ENCODE measurements around the gene C3orf18. TPM values are rescaled to one million over a fixed set of nuclear protein-coding genes. Genes with fewer than 3 reads are reported as not detected.

The C3orf18 gene
- total RNA-seq, 1 donor from 2014 or later, result 3.9 TPM

GRCh38 chr3:50600141-50600753 lies 32.7 kb upstream of the C3orf18 start:
- Mint-ChIP-seq H3K27me3 (ENCODE audit: unreplicated experiment) (peaks cover 2% of the 10 kb centered on the region), H3K9me3 (ENCODE audit: unreplicated experiment) (no peaks in the 10 kb centered on the region), H3K4me1 (ENCODE audit: unreplicated experiment) (peaks cover 23% of the 10 kb centered on the region), H3K4me3 (ENCODE audit: unreplicated experiment) (no peak overlapping the region), H3K27ac (ENCODE audit: unreplicated experiment) (no peak overlapping the region), H3K36me3 (ENCODE audit: unreplicated experiment) (no peaks in the 10 kb centered on the region)
- TF ChIP-seq CTCF (IDR thresholded peaks at IDR 0.05), result no peak
- DNase-seq (ENCODE audit: extremely low spot score, unreplicated experiment), result no peak

DNA sequence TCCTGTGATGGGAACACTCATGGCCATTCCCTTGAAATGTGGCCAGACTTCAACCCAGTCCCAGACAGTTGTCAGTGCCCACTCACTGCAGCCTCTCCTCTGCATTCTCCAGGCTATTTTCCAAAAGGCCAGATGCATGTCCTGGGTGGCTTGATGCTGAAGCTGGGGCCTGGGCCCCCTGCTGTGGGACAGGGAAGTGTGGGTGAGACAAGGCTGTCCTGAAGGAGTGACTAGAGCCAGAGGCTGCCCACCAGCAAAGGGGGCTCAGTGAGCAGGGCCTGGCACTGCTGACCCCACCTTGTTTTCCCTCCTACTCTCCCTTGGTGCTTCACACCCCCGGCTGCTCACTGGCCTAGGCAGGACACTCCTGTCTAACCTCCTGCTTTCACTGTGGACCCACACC lies 32.2 kb upstream of the C3orf18 start:
- H3K27ac Mint-ChIP-seq (ENCODE audit: unreplicated experiment), result no peak overlapping the region
- no peak for DNase-seq (ENCODE audit: extremely low spot score, unreplicated experiment)
- no peaks in the 10 kb centered on the region for H3K9me3 Mint-ChIP-seq (ENCODE audit: unreplicated experiment)
- no peak overlapping the region for H3K4me3 Mint-ChIP-seq (ENCODE audit: unreplicated experiment)
- no peaks in the 10 kb centered on the region for H3K36me3 Mint-ChIP-seq (ENCODE audit: unreplicated experiment)
- TF ChIP-seq CTCF (IDR thresholded peaks at IDR 0.05), result no peak
- H3K27me3 Mint-ChIP-seq (ENCODE audit: unreplicated experiment), result peaks cover 4% of the 10 kb centered on the region
- peaks cover 23% of the 10 kb centered on the region for H3K4me1 Mint-ChIP-seq (ENCODE audit: unreplicated experiment)

DNA sequence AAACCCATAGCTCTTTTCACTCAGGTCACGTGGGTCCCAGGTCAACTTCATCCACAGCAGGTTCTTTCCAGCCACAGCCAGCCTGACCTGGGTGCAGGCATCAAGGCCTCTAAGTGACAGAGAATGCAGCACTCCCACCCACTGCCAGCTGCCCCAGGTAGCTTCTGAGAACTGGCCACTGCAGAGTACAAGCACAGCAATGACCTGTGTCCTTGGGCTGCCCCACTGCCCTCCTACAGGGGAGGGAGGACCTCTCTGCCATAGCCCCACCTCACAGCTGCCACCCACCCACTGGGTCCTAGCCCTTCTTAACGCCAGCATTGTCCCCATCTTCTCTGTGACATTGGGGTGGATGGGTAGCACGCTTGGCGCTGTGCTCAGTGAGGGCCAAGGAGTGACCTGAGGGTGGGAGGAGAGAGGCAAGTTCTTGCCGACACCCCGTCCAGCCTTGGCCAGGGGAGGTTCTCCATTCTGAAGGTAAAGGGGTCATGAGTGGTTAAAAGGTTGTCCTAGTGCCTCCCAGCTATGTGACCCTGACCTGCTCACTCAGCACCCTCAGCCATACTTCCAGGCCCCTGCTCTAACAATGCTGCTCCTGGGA lies 31.7 kb upstream of the C3orf18 start:
- peaks cover 23% of the 10 kb centered on the region for H3K4me1 Mint-ChIP-seq (ENCODE audit: unreplicated experiment)
- no peak for DNase-seq (ENCODE audit: extremely low spot score, unreplicated experiment)
- no peaks in the 10 kb centered on the region for H3K36me3 Mint-ChIP-seq (ENCODE audit: unreplicated experiment)
- no peak overlapping the region for H3K27ac Mint-ChIP-seq (ENCODE audit: unreplicated experiment)
- no peak for TF ChIP-seq CTCF (IDR thresholded peaks at IDR 0.05)
- no peak overlapping the region for H3K4me3 Mint-ChIP-seq (ENCODE audit: unreplicated experiment)
- peaks cover 10% of the 10 kb centered on the region for H3K27me3 Mint-ChIP-seq (ENCODE audit: unreplicated experiment)
- no peaks in the 10 kb centered on the region for H3K9me3 Mint-ChIP-seq (ENCODE audit: unreplicated experiment)

DNA sequence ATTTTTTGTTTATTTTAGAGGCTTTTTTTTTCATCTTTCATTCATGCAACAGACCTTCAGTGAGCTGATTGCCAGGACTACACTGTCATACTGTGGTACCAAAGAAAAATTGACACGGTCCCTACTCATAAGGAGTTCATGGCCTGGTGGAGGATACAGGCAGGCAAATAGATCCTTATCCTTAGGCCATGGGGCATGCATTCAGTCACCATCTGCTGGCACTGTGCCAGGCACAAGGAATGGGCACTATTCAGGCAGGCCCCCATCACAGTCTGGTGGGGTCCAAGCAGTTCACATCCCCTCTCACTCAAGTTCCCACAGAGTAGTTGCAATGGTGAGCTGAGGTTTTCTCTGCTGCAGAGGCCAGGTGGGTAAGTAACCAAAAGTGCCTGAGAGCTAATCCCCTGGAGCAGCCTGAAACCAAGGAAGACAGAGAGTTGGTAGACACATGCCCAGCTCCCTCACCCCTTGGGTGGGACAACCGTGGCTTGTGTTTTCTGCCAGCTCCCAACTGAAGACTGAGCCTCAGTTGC lies 26.8 kb upstream of the C3orf18 start:
- Mint-ChIP-seq H3K27me3 (ENCODE audit: unreplicated experiment) (peaks cover 11% of the 10 kb centered on the region), H3K36me3 (ENCODE audit: unreplicated experiment) (no peaks in the 10 kb centered on the region), H3K9me3 (ENCODE audit: unreplicated experiment) (no peaks in the 10 kb centered on the region), H3K27ac (ENCODE audit: unreplicated experiment) (no peak overlapping the region), H3K4me1 (ENCODE audit: unreplicated experiment) (peaks cover 9% of the 10 kb centered on the region), H3K4me3 (ENCODE audit: unreplicated experiment) (no peak overlapping the region)
- DNase-seq (ENCODE audit: extremely low spot score, unreplicated experiment), result no peak
- TF ChIP-seq CTCF (IDR thresholded peaks at IDR 0.05), result no peak

- Mint-ChIP-seq H3K36me3 (ENCODE audit: unreplicated experiment) (no peaks in the 10 kb centered on the region), H3K9me3 (ENCODE audit: unreplicated experiment) (no peaks in the 10 kb centered on the region), H3K4me1 (ENCODE audit: unreplicated experiment) (peaks cover 9% of the 10 kb centered on the region), H3K27ac (ENCODE audit: unreplicated experiment) (peak overlapping the region; percentile 1), H3K4me3 (ENCODE audit: unreplicated experiment) (no peak overlapping the region), H3K27me3 (ENCODE audit: unreplicated experiment) (peaks cover 9% of the 10 kb centered on the region)
- no peak for DNase-seq (ENCODE audit: extremely low spot score, unreplicated experiment)
- TF ChIP-seq CTCF (IDR thresholded peaks at IDR 0.05), result no peak
Observed at GRCh38 chr3:50592568-50592967, 25.0 kb upstream of the C3orf18 start.

Data from osteocyte (in vitro differentiated cells).